Liver (tissue), 3 donors: ENCODE measurements around the gene ATP5PD.

Source experiments
- CTCF ChIP-seq: fragments of 150-350 bp; IDR thresholded peaks from 2 replicates; pipeline ENCODE4 v1.5.1; 2017; ENCODE audit warnings: improper control_type of control experiment, low read depth, low read length; ENCODE audit not compliant: missing input control
- FOXA1 ChIP-seq: IDR thresholded peaks from 2 replicates; pipeline ENCODE4 v1.6.1; 2016; ENCODE audit warnings: antibody characterized with exemption
- JUND ChIP-seq, 2 donors: IDR thresholded peaks; 2 replicates each; pipeline ENCODE4 v1.6.1; 2016; ENCODE audit warnings: antibody characterized with exemption in 2 of 2
- REST ChIP-seq: IDR thresholded peaks from 2 replicates; pipeline ENCODE4 v1.6.1; 2016; ENCODE audit warnings: antibody characterized with exemption, mild to moderate bottlenecking
- donor health status: healthy.
- donor health status: healthy.

GRCh38 chr17:75030161-75030560, 16.6 kb downstream of the ATP5PD start:
- TF ChIP-seq CTCF (no peak), JUND (IDR thresholded peaks at IDR 0.05) (no peak), REST (no peak), FOXA1 (no peak)
